Frontal cortex (tissue), 4 donors: ENCODE measurements around the gene ECSIT. TPM values are rescaled to one million over a fixed set of nuclear protein-coding genes. Genes with fewer than 3 reads are reported as not detected.
A peak's percentile ranks its signal among the peaks of the same experiment; 100 is the strongest.
"Not testable (repeated sequence)": the region's sequence is repeated elsewhere in the genome, so short reads cannot be mapped to it uniquely, and the experiment has no call there.

Experiments
- DNase-seq, 2 donors: peaks; one replicate each; pipeline ENCODE4 v3.0.0; 2012; ENCODE audit warnings: low spot score in 2 of 2
- FAIRE-seq: peaks from 2 replicates; lab custom pipeline; 2012; peaks lifted over from hg19 to GRCh38; lab: Jason Lieb, UNC
- total RNA-seq: library from RNA; depleted of rRNA; stranded (reverse); fragments of >200 nt; gene quantifications from one replicate; pipeline ENCODE4 v1.2.3, GENCODE V29; 2014
- donor health status: control.
- donor health status: control.
- donor health status: control.

The ECSIT gene, protein sequence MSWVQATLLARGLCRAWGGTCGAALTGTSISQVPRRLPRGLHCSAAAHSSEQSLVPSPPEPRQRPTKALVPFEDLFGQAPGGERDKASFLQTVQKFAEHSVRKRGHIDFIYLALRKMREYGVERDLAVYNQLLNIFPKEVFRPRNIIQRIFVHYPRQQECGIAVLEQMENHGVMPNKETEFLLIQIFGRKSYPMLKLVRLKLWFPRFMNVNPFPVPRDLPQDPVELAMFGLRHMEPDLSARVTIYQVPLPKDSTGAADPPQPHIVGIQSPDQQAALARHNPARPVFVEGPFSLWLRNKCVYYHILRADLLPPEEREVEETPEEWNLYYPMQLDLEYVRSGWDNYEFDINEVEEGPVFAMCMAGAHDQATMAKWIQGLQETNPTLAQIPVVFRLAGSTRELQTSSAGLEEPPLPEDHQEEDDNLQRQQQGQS
- total RNA-seq: 60.3 TPM

DNA sequence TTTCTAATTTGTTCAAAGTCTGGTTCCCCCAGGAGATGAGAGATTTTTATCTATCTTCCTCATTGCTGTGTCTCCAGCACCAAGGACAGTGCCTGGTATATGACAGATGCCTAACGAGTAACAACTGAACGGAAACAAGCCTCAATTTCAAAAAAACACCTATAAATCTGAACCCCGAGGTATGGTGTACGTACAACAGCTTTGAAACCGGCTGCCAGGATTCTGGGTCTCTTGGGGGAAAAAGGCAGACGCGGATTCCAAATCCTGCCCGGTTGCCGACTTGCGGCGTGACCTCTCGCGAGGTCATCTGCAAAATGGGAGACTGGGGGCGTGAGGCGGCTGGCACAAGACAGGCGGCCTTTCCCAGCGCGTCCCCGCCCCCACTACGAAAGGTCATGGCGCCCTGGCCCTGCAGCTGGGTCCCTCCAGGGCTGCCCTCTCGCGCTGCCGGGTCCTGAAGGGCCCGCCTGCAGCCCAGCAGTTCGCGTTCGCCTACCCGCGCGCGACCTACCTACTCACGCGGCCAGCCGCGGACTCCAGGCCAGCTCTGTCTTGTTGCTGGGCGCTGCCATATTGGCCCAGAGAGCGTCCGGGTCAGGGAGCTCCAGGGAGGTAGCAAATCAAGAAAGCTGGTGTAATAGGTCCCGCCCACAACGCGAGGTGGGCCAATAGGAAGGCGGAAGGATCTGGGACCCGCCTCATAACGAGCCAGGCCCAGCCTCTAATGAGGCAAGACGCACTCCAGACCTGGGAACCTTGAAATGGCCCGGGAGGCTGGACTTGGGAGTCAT is at the start of gene ECSIT:
Gene ECSIT, minus strand, starts transcription at position 584 of the 791 bp plus-strand sequence. CDS start 9,964 bp downstream, outside the sequence.
- FAIRE-seq: no peak
- peak; percentile 90 to 94 for DNase-seq

DNA sequence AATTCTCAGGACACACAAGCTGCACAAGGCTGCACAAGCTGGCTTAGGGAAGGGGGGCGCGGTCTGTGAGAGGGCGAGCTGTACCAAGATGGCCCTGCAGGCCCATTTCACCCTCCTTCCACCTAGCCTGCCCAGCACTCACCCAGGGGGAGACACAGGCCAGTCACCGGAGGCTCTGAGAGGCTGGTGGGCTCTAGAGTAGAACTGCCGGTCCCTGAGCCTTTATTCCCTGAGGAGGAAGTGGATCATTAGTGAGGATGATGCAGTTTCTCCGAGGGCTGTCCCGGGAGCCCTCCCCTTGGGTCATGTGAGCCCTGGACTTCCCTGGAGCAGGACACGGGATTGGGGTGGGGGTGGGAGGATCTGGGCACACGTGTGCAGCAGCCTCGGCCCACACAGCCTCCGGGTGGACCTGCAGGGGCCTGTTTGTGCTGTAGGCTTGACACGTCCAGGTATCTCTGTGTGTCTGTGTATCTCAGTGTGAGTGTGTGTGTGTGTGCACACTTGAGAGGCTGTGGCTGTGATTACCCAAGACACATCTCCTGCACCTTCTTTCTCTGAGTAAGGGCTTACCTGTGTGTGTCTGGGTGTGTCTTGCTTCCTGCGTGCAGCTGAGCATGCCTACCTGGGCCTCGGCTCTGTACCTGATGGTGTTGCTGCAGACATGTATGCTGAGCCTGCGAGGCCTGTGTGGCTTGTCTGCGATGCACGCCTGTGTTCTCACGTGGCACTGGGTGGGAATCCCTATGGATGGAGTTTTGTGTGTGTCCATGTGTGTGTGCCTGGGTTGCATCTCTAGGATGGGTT is 48.7 kb upstream of the ECSIT start, which contains the start of gene ACP5:
Gene ACP5, minus strand, starts transcription at position 195 of the 807 bp plus-strand sequence. CDS start 328 bp downstream, outside the sequence.
- DNase-seq: no peak
- FAIRE-seq: no peak

DNA sequence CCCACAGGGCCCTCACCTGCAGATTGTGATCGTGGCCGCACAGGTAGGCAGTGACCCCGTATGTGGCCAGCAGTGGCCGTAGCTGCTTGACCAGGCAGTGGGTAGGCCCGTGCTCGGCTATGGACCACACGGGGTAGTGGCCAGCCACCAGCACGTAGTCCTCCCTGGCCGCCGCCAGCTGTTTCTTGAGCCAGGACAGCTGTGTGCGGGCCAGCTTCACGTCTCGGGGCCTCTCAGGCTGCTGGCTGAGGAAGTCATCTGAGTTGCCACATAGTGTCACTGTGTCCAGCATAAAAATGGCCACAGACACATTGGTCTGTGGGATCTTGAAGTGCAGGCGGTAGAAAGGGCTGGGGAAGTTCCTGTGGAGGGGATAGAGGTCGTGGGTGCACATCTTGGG is 47.3 kb upstream of the ECSIT start:
- DNase-seq: no peak
- no peak for FAIRE-seq

DNA sequence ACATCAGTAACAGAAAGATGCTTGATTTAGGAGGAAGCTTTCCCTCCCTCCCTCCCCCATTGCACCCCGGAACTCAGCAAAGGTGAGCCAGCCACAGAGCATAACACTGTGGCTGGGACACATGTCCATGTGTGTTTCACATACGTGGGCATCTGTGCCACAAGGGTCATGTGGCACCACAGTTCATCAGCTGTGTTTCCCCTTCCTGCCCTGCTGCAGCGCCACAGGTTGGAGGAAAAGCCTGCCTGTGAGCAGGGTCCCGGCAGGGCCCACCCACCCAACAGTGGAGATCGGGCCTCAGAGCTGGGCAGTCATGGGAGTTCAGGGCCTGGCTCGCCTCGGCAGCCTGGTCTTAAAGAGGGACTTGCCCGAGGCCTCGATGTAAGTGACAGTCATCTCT is 45.8 kb upstream of the ECSIT start:
- no peak for FAIRE-seq

DNA sequence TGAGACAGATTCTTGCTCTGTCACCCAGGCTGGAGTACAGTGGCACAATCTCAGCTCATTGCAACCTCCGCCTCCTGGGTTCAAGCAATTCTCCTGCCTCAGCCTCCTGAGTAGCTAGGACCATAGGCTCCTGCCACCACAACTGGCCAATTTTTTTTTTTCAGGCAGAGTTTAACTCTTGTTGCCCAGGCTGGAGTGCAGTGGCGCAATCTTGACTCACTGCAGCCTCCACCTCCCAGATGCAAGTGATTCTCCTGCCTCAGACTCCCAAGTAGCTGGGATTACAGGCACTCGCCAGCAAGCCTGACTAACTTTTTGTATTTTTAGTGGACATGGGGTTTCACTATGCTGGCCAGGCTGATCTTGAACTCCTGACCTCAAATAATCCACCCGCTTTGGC is 44.8 kb upstream of the ECSIT start:
- FAIRE-seq, DNase-seq: not testable (repeated sequence)

More for the DNA sequence above, 45.8 kb upstream of the ECSIT start:
- DNase-seq: no peak

DNA sequence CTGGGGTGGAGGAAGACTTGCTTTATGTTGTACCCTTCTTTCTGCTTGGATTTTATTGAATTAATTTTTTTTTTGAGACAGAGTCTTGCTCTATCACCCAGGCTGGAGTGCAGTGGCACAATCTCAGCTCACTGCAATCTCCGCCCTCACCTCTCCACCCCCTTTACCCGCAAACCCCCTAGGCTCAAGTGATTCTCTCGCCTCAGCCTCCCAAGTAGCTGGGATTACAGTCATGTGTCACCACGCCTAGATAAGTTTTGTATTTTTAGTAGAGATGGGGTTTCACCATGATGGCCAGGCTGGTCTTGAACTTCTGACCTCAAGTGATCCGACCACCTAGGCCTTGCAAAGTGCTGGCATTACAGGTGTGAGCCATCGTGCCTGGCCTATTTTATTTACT is 44.4 kb upstream of the ECSIT start:
- DNase-seq, FAIRE-seq: not testable (repeated sequence)

DNA sequence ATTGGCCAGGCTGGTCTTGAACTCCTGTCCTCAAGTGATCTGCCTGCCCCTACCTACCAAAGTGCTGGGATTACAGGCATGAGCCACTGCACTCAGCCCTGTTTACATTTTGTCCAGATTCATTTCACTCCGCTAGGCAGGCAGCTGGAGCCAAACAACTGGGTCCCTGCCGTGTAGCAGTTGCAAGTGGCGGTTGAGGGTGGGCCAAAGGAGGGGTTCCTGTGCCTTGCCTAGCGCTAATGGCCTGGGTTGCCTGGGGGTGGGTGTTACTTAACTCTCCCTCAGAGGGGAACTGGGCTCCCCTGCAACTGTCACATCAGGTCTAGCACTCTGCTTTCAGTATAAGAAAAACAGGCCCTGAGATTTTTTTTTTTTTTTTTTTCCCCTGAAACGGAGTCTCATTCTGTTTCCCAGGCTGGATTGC is 41.1 kb upstream of the ECSIT start:
- FAIRE-seq (no peak), DNase-seq (no peak)

DNA sequence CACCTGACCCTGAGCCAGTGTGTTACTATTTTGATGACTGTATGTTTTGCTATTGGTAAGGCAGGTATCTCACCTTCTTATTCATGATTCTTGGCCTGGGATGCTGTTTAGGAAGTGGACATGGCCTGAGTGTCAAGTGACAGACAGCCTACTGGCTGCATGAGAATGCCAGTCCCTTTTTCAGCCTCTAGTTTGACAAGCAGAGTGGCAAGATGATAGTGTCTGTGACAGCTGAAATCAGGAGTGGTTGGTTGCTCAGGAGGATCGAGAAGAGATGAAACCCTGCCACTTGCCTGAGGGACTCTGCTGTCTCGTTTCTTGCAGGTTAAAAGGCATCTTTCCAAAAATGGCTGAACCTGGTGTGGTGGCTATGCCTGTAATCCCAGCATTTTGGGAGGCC is 37.2 kb upstream of the ECSIT start:
- no peak for DNase-seq
- FAIRE-seq: no peak

DNA sequence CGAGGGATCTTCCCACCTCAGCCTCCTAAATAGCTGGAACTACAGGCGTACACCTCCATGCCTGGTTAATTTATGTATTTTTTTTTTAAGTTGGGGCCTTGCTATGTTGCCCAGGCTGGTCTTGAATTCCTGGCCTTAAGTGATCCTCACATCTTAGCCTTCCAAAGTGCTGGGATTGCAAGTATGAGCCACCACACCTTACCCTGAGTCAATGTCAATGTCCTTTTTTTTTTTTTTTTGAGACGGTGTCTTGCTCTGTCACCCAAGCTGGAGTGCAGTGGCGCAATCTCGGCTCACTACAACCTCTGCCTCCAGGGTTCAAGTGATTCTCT is 36.7 kb upstream of the ECSIT start:
- not testable (repeated sequence) for DNase-seq, FAIRE-seq

DNA sequence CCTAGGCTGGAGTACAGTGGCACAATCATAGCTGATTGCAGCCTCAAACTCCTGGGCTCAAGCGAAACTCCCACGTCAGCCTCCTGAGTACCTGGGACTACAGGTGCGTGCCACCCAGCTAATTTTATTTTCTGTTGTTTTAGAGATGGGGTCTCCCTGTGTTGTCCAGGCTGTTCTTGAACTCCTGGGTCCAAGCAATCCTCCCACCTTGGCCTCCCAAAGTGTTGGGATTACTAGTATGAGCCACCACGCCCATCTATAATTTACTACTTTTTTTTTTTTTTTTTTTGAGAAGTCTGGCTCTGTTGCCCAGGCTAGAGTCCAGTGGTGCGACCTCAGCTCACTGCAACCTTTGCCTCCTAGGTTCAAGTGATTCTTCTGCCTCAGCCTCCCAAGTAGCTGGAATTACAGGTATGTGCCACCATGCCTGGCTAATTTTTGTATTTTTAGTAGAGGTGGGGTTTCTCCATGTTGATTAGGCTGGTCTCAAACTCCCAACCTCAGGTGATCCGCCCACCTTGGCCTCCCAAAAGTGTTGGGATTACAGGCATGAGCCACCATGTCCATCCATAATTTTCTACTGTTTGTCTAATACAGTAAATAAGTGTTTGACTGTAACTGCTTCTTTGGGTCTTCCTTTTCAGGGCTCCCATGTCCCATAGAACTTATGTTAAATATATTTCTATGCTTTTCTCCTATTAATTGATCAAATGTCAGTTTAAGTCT is 35.3 kb upstream of the ECSIT start:
- not testable (repeated sequence) for FAIRE-seq, DNase-seq

DNA sequence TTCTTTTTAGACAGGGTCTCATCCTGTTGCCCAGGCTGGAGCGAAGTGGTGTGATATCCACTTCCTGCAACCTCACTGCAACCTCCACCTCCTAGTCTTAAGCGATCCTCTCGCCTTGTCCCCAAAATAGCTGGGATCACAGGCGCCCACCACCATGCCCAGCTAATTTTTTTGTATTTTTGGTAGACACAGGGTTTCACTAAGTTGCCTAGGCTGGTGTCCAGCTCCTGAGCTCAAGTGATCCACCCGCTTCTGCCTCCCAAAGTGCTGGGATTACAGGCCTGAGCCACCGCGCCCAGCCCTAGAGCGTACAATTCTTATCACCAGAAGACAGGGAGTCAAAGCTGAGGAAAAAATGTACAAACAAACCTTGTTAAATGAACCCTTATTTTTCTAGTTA is 34.6 kb upstream of the ECSIT start:
- FAIRE-seq: no peak
- no peak for DNase-seq

DNA sequence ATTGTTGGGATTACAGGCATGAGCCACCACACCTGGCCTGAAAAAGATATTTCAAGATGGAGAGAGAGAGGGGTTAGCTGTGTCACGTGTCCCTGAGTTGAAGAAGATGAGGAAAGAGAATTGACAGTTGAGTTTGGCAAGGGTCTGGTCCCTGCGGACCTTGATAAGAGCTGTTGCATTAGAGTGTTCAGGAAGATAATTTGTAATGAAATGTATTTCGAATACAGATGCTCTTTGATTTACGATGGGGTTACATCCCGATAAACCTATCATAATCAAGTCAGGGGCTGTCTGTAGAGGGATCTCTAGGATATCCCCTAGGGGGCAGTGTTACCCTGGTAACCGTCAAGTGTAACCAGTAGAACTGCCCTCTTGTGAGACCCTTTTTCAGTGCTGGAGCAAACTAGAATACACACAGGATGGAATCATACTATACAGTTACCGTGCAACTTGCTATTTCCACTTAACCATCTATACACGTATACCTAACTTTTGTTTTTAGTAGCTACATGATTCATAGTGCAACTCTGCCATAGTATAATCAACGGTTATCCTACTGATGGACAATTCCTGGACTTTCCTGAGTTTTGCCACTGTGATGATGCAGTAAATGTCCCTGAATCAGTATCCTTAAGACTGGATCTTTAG is 31.6 kb upstream of the ECSIT start:
- DNase-seq (peak in 1 of 2 donors; percentile 52), FAIRE-seq (no peak)

DNA sequence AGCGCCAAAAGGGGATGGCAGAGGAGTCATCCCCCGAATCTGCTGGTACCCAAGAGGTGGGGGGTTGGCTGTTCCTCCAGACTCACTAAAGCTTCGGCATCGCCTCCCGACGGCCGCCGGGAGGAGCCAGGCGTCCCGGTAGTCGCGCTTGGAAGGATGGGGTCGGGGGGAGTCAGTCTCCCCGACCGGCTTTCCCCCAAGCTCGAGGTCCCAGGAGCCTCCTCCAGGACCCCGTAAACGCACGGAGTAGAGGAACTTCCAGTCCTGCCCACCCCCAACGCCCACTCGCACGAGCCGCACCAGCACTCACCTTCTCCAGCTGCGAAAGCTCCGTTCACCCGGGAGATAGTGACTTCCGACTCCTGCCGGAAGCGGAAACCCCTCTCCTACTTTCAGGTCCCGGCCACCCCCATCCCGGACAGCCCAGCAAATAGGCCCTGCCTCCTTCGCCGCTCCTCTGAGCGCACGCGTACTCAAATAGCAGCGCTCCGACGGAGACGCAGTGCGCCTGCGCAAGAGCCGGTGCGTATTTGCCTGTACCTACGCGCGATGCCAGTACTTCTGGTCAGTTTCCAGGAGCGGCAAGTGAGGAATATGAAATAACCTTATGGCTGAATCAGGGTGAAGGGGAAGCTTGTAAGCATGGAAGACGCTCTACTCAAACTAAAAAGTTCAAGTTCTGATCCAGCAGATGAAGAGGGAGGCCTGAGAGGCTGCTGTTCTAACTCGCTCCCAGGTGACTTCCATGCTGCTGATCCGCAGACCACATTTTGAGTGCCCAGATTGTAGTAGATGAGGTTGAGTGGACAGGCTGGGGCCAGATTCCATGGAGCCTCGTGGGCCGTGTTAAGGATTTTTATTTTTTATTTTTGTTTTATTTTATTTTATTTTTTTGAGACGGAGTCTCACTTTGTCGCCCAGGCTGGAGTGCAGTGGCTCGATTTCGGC is 30.2 kb upstream of the ECSIT start, which contains the start of gene ELOF1:
Gene ELOF1, minus strand, starts transcription at position 350 of the 948 bp plus-strand sequence. CDS start 4,883 bp downstream, outside the sequence.
- FAIRE-seq: no peak
- peak; percentile 93 to 99 for DNase-seq

DNA sequence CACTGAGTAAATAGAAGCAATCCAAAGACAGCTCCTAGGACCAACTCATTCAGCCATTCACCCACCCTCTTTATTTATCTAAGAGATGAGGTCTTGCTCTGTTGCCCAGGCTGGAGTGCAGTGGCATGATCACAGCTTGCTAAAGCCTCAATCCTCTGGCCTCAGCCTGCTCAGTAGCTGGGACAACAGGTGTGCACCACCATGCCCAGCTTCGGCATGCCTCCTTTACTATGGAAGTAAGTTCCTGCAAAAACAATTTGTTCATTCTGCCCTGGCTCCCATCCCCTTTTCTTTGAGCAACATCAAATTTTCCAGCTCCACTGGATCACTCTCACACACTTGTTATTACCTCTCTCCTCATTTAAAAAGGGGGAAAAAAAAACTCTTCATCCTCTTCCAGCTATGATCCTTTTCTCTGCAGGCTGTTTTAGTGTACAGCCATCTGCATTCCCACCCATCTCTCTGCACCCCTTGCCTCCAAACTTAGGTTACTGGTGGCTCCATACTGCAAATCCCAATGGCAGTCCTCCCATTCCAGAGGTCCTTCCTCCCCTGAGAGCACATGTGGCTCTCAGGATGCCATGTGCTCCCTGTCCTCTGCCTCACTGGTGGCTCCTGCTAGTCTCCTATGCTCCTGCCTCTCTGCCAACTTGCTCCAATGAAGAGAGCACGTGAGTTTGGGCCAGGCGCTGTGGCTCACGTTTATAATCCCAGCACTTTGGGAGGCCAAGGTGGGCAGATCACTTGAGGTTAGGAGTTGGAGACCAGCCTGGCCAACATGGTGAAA is 27.9 kb upstream of the ECSIT start:
- FAIRE-seq (no peak), DNase-seq (peak in 1 of 2 donors; percentile 5)

DNA sequence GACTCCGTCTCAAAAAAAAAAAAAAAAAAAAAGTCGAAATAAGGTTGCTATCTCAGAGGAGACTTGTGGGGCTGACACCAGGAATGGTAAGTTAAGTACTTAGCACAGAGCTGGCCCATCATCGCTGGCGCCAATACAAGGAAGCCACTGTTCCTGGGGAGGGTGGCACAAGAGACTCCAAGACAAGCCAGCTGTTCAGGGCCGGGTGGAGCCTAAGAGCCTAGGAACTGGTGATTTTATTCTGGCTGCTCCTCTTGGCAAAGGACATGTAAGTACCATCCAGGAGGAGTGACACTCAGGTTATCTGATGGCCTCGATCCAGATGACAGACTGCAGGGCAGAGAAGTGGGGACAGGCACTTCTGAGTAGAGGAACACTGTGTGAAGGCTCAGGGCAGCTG is 26.3 kb upstream of the ECSIT start:
- DNase-seq (no peak), FAIRE-seq (no peak)

DNA sequence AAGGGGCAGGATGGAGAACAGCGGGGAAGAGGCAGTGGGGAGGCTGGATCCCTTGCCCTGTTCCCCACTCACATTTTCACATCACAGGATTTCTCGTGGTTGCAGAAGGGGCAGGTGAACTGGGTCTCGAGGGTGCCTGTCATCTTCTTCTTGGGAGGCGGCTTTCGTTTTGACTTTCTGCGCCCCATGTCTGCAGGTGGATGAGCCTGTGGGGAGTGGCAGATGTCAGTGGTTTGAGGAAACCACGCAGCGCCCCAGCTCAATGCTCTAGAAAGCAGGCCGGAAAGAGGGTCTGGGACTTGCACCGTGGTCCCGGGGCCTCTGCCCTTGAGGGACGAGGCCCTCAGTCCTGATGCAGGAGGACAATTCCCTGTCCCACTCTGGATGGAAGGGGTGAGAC is 25.2 kb upstream of the ECSIT start:
- FAIRE-seq: no peak

More for the DNA sequence above, 25.2 kb upstream of the ECSIT start:
- DNase-seq: no peak
